ENCODE measurements around the gene STUM.

The STUM gene

DNA sequence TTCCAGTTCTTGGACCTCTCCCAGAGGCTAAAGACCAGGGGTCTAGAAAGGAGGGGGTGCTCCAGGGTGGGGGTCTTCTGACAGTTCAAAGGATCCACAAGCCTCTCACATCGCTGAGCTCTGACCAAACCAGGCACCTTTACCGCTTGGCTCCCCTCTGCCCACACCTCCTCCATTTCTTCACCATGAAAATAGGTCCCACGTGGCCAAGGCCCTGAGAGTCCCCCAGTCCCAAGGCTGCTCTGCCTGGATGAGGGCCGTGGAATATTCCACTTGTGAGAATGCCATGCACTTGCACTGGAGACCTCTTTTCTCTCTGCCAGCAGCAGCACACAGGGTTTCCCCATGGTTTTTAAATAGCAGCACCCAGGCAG, 103.2 kb downstream of the STUM start:
- Histone ChIP-seq H3K36me3 (replicated peaks; ENCODE audit: insufficient read depth, low read length) (no peaks in the 10 kb centered on the region; the same call in 1 of the 2 replicates), H3K79me2 (ENCODE audit: low read length) (peaks cover 42% of the 10 kb centered on the region), H3K27me3 (replicated peaks; ENCODE audit: insufficient read depth, low read length) (no peaks in the 10 kb centered on the region), H3K9me3 (replicated peaks; ENCODE audit: insufficient read depth, low read length) (no peaks in the 10 kb centered on the region), H4K20me1 (ENCODE audit: insufficient read depth, low read length) (no peaks in the 10 kb centered on the region), H2AFZ (ENCODE audit: low read length) (no peak overlapping the region), H3K9me2 (replicated peaks; ENCODE audit: insufficient read depth, low read length) (no peaks in the 10 kb centered on the region), H3K4me1 (ENCODE audit: low read length) (peaks cover 22% of the 10 kb centered on the region), H3K27ac (ENCODE audit: low read length) (no peak overlapping the region), H3F3A (ENCODE audit: insufficient read depth, low read length) (peaks cover 40% of the 10 kb centered on the region), H3K9ac (ENCODE audit: low read length) (no peak overlapping the region), H3K4me2 (ENCODE audit: low read depth, low read length) (no peak overlapping the region), H3K4me3 (ENCODE audit: low read length) (no peak overlapping the region)
- TF ChIP-seq, protein P1, sequence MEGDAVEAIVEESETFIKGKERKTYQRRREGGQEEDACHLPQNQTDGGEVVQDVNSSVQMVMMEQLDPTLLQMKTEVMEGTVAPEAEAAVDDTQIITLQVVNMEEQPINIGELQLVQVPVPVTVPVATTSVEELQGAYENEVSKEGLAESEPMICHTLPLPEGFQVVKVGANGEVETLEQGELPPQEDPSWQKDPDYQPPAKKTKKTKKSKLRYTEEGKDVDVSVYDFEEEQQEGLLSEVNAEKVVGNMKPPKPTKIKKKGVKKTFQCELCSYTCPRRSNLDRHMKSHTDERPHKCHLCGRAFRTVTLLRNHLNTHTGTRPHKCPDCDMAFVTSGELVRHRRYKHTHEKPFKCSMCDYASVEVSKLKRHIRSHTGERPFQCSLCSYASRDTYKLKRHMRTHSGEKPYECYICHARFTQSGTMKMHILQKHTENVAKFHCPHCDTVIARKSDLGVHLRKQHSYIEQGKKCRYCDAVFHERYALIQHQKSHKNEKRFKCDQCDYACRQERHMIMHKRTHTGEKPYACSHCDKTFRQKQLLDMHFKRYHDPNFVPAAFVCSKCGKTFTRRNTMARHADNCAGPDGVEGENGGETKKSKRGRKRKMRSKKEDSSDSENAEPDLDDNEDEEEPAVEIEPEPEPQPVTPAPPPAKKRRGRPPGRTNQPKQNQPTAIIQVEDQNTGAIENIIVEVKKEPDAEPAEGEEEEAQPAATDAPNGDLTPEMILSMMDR (IDR thresholded peaks at IDR 0.05; ENCODE audit: low read length): no peak
- TF ChIP-seq EZH2 (optimal IDR thresholded peaks at IDR 0.05; ENCODE audit: low read depth, low read length): no peak
- no peak for TF ChIP-seq EZH2phosphoT487 (IDR thresholded peaks at IDR 0.05; ENCODE audit: low read length)
- DNase-seq: no peak

DNA sequence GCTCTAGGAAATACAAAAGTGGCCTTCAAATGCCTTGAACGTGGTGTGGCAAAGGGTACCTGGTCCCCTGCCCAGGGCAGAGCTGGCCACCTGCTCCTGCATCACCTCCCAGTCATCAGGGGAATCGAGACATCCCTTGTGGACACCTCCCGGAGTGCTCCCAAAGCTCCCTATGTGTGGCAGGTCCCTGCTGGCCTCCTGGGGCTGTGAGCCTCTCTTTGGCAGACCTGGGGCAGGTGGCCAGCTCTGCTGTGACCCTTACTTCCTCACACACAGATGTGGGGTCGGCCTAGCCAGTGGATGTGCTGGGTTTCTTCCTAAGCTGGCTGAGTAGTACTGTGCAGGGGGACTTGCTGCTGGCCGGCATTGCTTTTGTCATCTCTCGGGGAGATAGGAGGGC, 104.0 kb downstream of the STUM start:
- no peaks in the 10 kb centered on the region for H3K9me2 ChIP-seq (replicated peaks; ENCODE audit: insufficient read depth, low read length)
- peaks cover 51% of the 10 kb centered on the region for H3K79me2 ChIP-seq (ENCODE audit: low read length)
- no peaks in the 10 kb centered on the region for H4K20me1 ChIP-seq (ENCODE audit: insufficient read depth, low read length)
- H3K27me3 ChIP-seq (replicated peaks; ENCODE audit: insufficient read depth, low read length): no peaks in the 10 kb centered on the region
- H3K27ac ChIP-seq (ENCODE audit: low read length): peak overlapping the region; percentile 92; the same call in 1 of the 2 replicates
- peak overlapping the region; percentile 84; the same call in 1 of the 2 replicates for H3K9ac ChIP-seq (ENCODE audit: low read length)
- peaks cover 31% of the 10 kb centered on the region for H3K4me1 ChIP-seq (ENCODE audit: low read length)
- no peak overlapping the region for H2AFZ ChIP-seq (ENCODE audit: low read length)
- peak overlapping the region; percentile 95 for H3K4me2 ChIP-seq (ENCODE audit: low read depth, low read length)
- peaks cover 49% of the 10 kb centered on the region for H3F3A ChIP-seq (ENCODE audit: insufficient read depth, low read length)
- TF ChIP-seq EZH2phosphoT487 (IDR thresholded peaks at IDR 0.05; ENCODE audit: low read length) (no peak), EZH2 (optimal IDR thresholded peaks at IDR 0.05; ENCODE audit: low read depth, low read length) (no peak)
- TF ChIP-seq, protein P1 (IDR thresholded peaks at IDR 0.05; ENCODE audit: low read length): no peak
- no peak for DNase-seq
- no peak overlapping the region; the same call in 1 of the 2 replicates for H3K4me3 ChIP-seq (ENCODE audit: low read length)
- H3K9me3 ChIP-seq (replicated peaks; ENCODE audit: insufficient read depth, low read length): no peaks in the 10 kb centered on the region
- H3K36me3 ChIP-seq (replicated peaks; ENCODE audit: insufficient read depth, low read length): no peaks in the 10 kb centered on the region; the same call in 1 of the 2 replicates

DNA sequence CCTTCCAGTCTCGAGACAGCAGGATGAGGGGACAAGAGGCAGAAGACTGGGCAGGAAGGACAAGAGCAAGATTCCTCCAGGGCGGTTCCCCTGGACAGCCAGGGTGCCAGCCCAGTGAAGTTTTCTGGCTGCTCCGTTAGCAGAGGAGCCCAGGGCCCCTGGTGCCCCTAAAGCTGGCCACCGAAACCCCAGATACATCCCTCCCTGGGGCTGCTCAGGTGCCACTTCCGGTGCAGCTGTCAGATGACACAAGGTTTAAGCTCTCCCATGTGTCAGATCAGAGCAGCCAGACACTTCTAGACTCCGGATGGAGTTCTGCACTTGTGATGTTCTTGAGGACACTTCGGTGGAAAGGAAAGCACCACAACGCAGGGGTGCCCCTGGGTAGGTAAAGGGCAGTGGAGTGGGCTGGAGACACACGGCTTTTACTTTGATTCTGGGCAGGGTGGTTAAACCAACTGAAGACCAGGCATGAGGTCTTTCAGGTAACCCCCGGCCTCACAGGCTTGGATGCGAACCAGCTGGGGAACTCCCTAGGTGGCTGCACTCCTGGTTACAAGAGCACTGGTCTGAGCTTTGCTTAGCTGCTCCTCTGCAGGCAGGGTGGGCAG, 104.9 kb downstream of the STUM start:
- H4K20me1 ChIP-seq (ENCODE audit: insufficient read depth, low read length): no peaks in the 10 kb centered on the region
- H3K27me3 ChIP-seq (replicated peaks; ENCODE audit: insufficient read depth, low read length): no peaks in the 10 kb centered on the region
- no peaks in the 10 kb centered on the region for H3K9me2 ChIP-seq (replicated peaks; ENCODE audit: insufficient read depth, low read length)
- peaks cover 39% of the 10 kb centered on the region for H3K4me1 ChIP-seq (ENCODE audit: low read length)
- peak overlapping the region; percentile 95 for H3K4me2 ChIP-seq (ENCODE audit: low read depth, low read length)
- peak overlapping the region; percentile 92; the same call in 1 of the 2 replicates for H3K27ac ChIP-seq (ENCODE audit: low read length)
- no peaks in the 10 kb centered on the region for H3K9me3 ChIP-seq (replicated peaks; ENCODE audit: insufficient read depth, low read length)
- no peak overlapping the region for H2AFZ ChIP-seq (ENCODE audit: low read length)
- DNase-seq: peak; percentile 98
- TF ChIP-seq EZH2phosphoT487 (IDR thresholded peaks at IDR 0.05; ENCODE audit: low read length) (no peak), EZH2 (optimal IDR thresholded peaks at IDR 0.05; ENCODE audit: low read depth, low read length) (no peak)
- TF ChIP-seq, protein P1 (IDR thresholded peaks at IDR 0.05; ENCODE audit: low read length): no peak
- peak overlapping the region; percentile 69 for H3K4me3 ChIP-seq (ENCODE audit: low read length)
- no peaks in the 10 kb centered on the region for H3K36me3 ChIP-seq (replicated peaks; ENCODE audit: insufficient read depth, low read length)
- peaks cover 58% of the 10 kb centered on the region for H3K79me2 ChIP-seq (ENCODE audit: low read length)
- peaks cover 52% of the 10 kb centered on the region for H3F3A ChIP-seq (ENCODE audit: insufficient read depth, low read length)
- H3K9ac ChIP-seq (ENCODE audit: low read length): peak overlapping the region; percentile 84
